Sigmoid colon (tissue), 7 donors: Measurements from ENCODE around the gene DLL4. TPM values are rescaled to one million over a fixed set of nuclear protein-coding genes. Genes with fewer than 3 reads are reported as not detected.

ENCODE experiments used
- DNase-seq: peaks from one replicate; pipeline ENCODE4 v3.0.0-alpha.2; 2019
- H3K27ac ChIP-seq, 4 donors: fragments of 200-600 bp; sonication (generic); one replicate each; pipeline ENCODE4 v1.5.1; 2016 to 2019; ENCODE audit warnings: mild to moderate bottlenecking in 1 of 4
- H3K27me3 ChIP-seq, 3 donors: fragments of 200-600 bp; sonication (generic); one replicate each; pipeline ENCODE4 v1.5.1; 2019; ENCODE audit warnings: mild to moderate bottlenecking in 1 of 3
- H3K36me3 ChIP-seq, 4 donors: fragments of 200-600 bp; sonication (generic); one replicate each; pipeline ENCODE4 v1.5.1; 2016 to 2019
- H3K4me1 ChIP-seq, 4 donors: fragments of 200-600 bp; sonication (generic); one replicate each; pipeline ENCODE4 v1.5.1; 2017 to 2019
- H3K4me3 ChIP-seq, 4 donors: fragments of 200-600 bp; sonication (generic); one replicate each; pipeline ENCODE4 v1.5.1; 2017 to 2019; ENCODE audit warnings: mild to moderate bottlenecking in 2 of 4, moderate library complexity in 1 of 4
- H3K9me3 ChIP-seq, 4 donors: fragments of 200-600 bp in 3 of 4; sonication (generic) in 3 of 4; one replicate each; pipeline versions ENCODE4 v1.5.1 to v1.6.1; 2013 to 2019
- CTCF ChIP-seq, 4 experiments: fragments of 450-650 bp in 3 of 4; fragments of 200-600 bp in 1 of 4; IDR thresholded peaks; one replicate each; pipeline ENCODE4 v1.5.1; 2016 to 2019; ENCODE audit warnings: antibody characterized with exemption in 4 of 4, mild to moderate bottlenecking in 3 of 4, moderate library complexity in 2 of 4
- EP300 ChIP-seq, 4 donors: sonication (generic); formaldehyde crosslinking; IDR thresholded peaks; one replicate each; pipeline ENCODE4 v1.6.1; 2017; ENCODE audit warnings: antibody characterized with exemption in 4 of 4
- POLR2A ChIP-seq, 2 donors: fragments of 450-650 bp; IDR thresholded peaks; one replicate each; pipeline ENCODE4 v1.6.1; 2016; ENCODE audit warnings: antibody characterized with exemption in 2 of 2, mild to moderate bottlenecking in 2 of 2, moderate library complexity in 2 of 2
- POLR2AphosphoS5 ChIP-seq, 4 donors: sonication (generic); formaldehyde crosslinking; IDR thresholded peaks; one replicate each; pipeline ENCODE4 v1.6.1; 2017; ENCODE audit warnings: antibody characterized with exemption in 4 of 4
- WGBS, 2 donors: extraction: QIAGEN DNeasy Blood & Tissue Kit; methylation state at CpG; one replicate each; pipeline ENCODE4 v1.1.7; 2013; 5-methylcytosine and 5-hydroxymethylcytosine counted together
- intact Hi-C: fragments of 100-400 bp; cut with DNase I; formaldehyde crosslinking; loops from one replicate; pipeline ENCODE4 v1.15.1; 2023
- polyA plus RNA-seq, 3 donors: library from polyadenylated mRNA; stranded (reverse); fragments of 200-250 nt; gene quantifications; one replicate each; pipeline ENCODE4 v1.2.3, GENCODE V29; 2013
- total RNA-seq, 4 donors: library from RNA; depleted of rRNA; stranded (reverse); fragments of >200 nt; gene quantifications; one replicate each; pipeline ENCODE4 v1.1.0, GENCODE V29; 2016
- donor health status: healthy with polysubstance abuse.
- donor health status: Bipolar disorder and iron deficiency.
- donor health status: healthy.

The DLL4 gene
- total RNA-seq (1 to 10 TPM; 3.5 to 5.4 (median 4.6) TPM), polyA plus RNA-seq (10 to 100 TPM in 1 of 3 donors, 1 to 10 TPM in 2; 1.6 to 12.2 (median 3.6) TPM)

DNA sequence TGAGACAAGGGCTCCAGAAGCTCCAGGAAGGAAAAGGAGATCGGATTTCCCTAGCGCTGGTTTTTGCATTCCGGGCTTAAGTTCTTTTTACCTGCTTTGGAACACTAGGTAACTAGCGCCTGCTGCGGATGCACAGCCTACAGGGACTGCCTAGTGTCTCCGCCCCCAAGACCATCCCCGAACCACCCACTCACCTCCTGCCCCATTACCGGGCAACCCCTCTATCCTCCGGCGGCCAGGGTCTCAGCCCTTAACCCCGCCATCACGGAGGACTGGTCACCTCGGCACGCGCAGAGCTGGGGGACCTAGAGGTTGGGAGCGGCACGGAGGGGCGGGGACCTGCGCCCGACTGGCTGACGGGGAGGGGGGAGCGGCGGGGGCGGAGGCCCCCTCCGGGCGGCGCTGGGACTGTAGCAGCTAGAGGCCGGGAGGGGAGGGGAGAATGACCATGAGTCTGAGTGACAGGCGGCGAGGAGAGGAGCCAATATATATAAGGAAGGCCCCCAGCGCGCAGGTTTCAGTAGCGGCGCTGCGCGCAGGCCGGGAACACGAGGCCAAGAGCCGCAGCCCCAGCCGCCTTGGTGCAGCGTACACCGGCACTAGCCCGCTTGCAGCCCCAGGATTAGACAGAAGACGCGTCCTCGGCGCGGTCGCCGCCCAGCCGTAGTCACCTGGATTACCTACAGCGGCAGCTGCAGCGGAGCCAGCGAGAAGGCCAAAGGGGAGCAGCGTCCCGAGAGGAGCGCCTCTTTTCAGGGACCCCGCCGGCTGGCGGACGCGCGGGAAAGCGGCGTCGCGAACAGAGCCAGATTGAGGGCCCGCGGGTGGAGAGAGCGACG, at the start of gene DLL4:
TSS of gene DLL4 (plus strand) at position 520 of the 839 bp plus-strand sequence. CDS start 329 bp downstream, outside the sequence.
- Histone ChIP-seq H3K9me3 (no peaks in the 10 kb centered on the region), H3K4me3 (peak within 1 kb of the TSS; percentile 17 to 52 (median 48)), H3K4me1 (peaks cover 0 to 58% (median 56%) of the 10 kb centered on the region in 4 donors), H3K27ac (peak within 1 kb of the TSS in 3 of 4 donors; percentile 34 to 47 (median 40)), H3K27me3 (peaks cover 66 to 86% (median 84%) of the 10 kb centered on the region in 3 donors), H3K36me3 (no peaks in the 10 kb centered on the region)
- WGBS, 2 donors, result 1% methylated on average over 71 of the region's 71 CpGs
- intact Hi-C loops, result no loop called here
- DNase-seq, result no peak
- TF ChIP-seq POLR2AphosphoS5 (IDR thresholded peaks at IDR 0.05) (peak; percentile 36 to 80 (median 76)), POLR2A (IDR thresholded peaks at IDR 0.05) (peak in 1 of 2 donors; percentile 77), EP300 (IDR thresholded peaks at IDR 0.05) (no peak)

DNA sequence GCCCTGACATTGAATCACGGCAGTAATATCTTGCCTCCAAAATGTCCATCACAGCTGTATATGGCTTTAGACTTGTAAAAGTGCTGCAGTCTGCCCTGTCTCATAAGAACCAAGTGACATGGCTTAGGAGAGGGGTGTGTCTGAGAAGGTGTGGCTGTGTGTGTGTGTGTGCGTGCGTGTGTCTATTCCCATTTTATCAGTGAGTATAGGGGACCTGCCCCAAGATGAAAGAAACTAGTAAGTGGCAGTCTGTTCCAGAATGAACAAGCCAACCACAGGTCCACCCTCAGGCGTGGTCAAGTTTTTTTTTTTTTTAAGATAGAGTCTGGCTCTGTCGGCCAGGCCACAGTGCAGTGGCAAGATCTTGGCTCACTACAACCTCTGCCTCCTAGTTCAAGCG, 49.5 kb upstream of the DLL4 start:
- H3K9me3 ChIP-seq, result no peaks in the 10 kb centered on the region

DNA sequence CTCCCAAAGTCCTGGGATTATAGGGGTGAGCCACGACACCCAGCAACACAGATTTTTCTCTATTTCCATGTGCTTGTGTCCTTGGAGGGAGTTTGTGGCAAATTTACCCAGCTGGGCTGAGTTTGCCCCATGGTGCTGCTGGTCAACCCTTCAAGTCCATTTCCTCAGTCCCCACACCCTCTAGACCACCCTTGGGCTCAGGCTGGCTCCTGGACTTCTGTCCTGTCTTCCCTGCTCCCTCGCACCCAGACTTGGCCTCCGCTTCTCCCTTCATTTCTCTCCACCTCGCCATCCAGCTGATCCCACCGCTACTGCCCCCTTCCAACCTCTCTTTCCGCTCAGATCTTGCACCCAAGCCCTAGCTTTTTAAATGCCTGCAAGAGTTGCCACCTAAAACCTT, 47.8 kb upstream of the DLL4 start:
- 97 to 98% methylated on average over 6 of the region's 6 CpGs for WGBS, 2 donors

More for the DNA sequence above, 49.5 kb upstream of the DLL4 start:
- Histone ChIP-seq H3K36me3 (no peaks in the 10 kb centered on the region), H3K27me3 (peaks cover 0 to 3% (median 0%) of the 10 kb centered on the region in 3 donors), H3K4me3 (no peak overlapping the region), H3K27ac (no peak overlapping the region), H3K4me1 (no peaks in the 10 kb centered on the region)
- DNase-seq, result no peak
- 18 to 66% methylated on average over 6 of the region's 6 CpGs for WGBS, 2 donors
- no peak for TF ChIP-seq EP300 (IDR thresholded peaks at IDR 0.05)
- TF ChIP-seq CTCF (IDR thresholded peaks at IDR 0.05), result no peak
- no peak for TF ChIP-seq POLR2A (IDR thresholded peaks at IDR 0.05)
- no peak for TF ChIP-seq POLR2AphosphoS5 (IDR thresholded peaks at IDR 0.05)
- intact Hi-C loops, result no loop called here

GRCh38 chr15:40886586-40886985, 42.6 kb upstream of the DLL4 start:
- Histone ChIP-seq H3K4me1 (no peaks in the 10 kb centered on the region), H3K27ac (no peak overlapping the region), H3K36me3 (no peaks in the 10 kb centered on the region), H3K9me3 (no peaks in the 10 kb centered on the region), H3K4me3 (no peak overlapping the region), H3K27me3 (peaks cover 0 to 3% (median 0%) of the 10 kb centered on the region in 3 donors)
- WGBS, 2 donors, result 58 to 80% methylated on average over 1 of the region's 1 CpG
- intact Hi-C loops, result no loop called here
- no peak for DNase-seq
- TF ChIP-seq POLR2A (IDR thresholded peaks at IDR 0.05) (no peak), POLR2AphosphoS5 (IDR thresholded peaks at IDR 0.05) (no peak), EP300 (IDR thresholded peaks at IDR 0.05) (no peak), CTCF (IDR thresholded peaks at IDR 0.05) (no peak)

More for the DNA sequence above, 47.8 kb upstream of the DLL4 start:
- no peak for DNase-seq
- Histone ChIP-seq H3K36me3 (no peaks in the 10 kb centered on the region), H3K4me1 (no peaks in the 10 kb centered on the region), H3K4me3 (no peak overlapping the region), H3K27ac (no peak overlapping the region), H3K9me3 (no peaks in the 10 kb centered on the region), H3K27me3 (peaks cover 0 to 3% (median 0%) of the 10 kb centered on the region in 3 donors)
- TF ChIP-seq POLR2AphosphoS5 (IDR thresholded peaks at IDR 0.05) (no peak), POLR2A (IDR thresholded peaks at IDR 0.05) (no peak), EP300 (IDR thresholded peaks at IDR 0.05) (no peak), CTCF (IDR thresholded peaks at IDR 0.05) (no peak)
- intact Hi-C loops, result no loop called here

GRCh38 chr15:40889112-40889511, 40.0 kb upstream of the DLL4 start:
- DNase-seq, result no peak
- H3K36me3 ChIP-seq, result no peaks in the 10 kb centered on the region
- intact Hi-C loops, result no loop called here

More at GRCh38 chr15:40889112-40889511, 40.0 kb upstream of the DLL4 start:
- TF ChIP-seq EP300 (IDR thresholded peaks at IDR 0.05) (no peak), POLR2AphosphoS5 (IDR thresholded peaks at IDR 0.05) (no peak), CTCF (IDR thresholded peaks at IDR 0.05) (no peak), POLR2A (IDR thresholded peaks at IDR 0.05) (no peak)
- Histone ChIP-seq H3K9me3 (no peaks in the 10 kb centered on the region), H3K4me3 (no peak overlapping the region), H3K27me3 (no peaks in the 10 kb centered on the region), H3K4me1 (peaks cover 0 to 7% (median 6%) of the 10 kb centered on the region in 4 donors), H3K27ac (no peak overlapping the region)
